Measurements from ENCODE around the gene CASZ1.

Gene CASZ1

DNA sequence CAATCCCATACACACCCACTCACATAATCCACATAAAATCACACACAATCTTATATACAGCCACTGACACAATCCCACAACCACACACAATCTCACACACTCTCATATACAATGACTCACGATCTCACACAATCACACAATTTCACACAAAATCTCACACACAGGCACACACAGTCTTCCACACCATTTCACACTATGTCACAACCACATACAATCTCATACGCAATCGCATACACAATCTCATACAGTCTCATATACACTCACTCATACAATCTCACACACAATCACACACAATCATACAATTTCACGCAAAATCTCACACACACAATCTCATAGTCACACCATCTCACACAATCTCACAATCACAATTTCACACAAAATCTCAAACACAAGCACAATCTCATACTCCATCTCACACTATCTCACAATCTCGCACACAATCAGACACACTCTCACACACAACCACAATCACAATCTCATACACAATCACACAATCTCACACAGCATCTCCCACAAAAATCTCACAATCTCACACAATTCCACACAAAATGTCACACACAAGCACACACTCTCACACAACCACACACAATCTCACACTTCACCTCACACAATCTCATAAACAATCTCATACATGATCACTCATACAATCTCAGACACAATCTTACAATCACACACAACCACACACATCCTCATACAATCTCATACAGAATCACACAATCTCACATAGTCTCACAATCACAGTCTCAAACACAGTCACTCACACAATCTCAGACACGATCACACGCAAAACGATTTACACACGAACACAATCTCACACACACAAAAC, 18.5 kb downstream of the CASZ1 start:
- no peak for DNase-seq (ENCODE audit: low read depth in 3 of 3, low spot score in 1 of 3)

GRCh38 chr1:10776190-10776905, 20.1 kb downstream of the CASZ1 start:
- DNase-seq (ENCODE audit: low read depth in 3 of 3, low spot score in 1 of 3), result no peak

- DNase-seq (ENCODE audit: low read depth in 3 of 3, low spot score in 1 of 3), result no peak
Measured at GRCh38 chr1:10775763-10776162, 20.7 kb downstream of the CASZ1 start.

GRCh38 chr1:10774615-10775310, 21.7 kb downstream of the CASZ1 start:
- DNase-seq (ENCODE audit: low read depth in 3 of 3, low spot score in 1 of 3), result no peak

DNA sequence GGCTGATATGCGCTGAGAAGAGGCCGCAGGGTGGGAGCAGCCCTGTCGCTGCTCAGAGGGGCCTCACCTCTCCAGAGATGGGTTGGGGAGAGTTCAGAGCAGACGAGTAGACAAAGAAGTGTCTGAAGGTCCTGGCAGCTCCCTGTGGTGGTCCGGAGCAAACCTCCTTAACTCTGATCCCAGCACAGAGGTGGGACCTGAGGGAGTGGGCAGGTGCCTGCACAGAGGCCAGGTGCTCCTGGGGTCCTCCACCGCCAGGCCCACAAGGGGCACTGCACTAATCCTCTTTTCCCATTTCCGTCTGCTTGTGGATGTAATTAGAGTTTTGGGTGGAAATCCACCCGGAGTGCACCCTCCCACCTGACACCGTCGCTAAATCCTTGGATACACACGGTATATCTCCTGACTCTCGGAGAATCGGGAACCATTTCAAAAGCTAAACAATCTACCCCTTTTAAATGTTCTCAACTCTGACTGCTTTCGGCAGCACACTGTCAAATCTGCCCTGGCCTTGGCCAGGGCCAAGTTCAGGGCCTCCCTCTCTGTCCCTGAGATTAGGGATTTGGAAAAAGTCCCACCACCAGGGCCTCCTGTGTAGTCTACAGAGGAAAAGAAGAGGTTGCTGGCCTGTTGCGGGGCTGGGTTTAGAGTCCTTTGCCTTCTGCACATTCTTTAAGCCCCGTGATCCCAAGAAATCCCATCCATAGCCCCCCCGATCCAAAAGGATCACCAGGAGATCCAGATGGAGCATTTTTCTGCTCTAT, 22.4 kb downstream of the CASZ1 start:
- DNase-seq (ENCODE audit: low read depth in 3 of 3, low spot score in 1 of 3), result no peak

DNA sequence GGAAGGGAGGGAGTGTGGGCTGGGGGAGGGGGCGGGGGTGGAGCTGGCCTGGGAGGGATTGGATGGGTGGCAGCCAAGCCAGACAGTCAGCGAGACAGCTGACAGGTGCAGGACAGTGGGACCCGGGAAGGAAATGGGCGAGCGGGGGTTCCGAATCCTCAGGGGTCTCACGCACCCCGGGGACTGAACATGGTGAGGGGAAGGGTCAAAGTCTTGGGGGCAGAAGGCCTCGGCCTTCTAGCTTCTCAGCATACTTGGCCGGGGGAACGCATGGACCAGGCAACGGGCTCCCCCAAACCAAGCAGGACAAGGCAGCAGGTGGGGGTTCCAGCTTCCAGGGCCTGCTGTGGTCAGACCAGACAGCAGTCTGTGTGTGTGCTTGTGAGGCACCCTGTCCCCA, 23.1 kb downstream of the CASZ1 start:
- no peak for DNase-seq (ENCODE audit: low read depth in 3 of 3, low spot score in 1 of 3)

DNA sequence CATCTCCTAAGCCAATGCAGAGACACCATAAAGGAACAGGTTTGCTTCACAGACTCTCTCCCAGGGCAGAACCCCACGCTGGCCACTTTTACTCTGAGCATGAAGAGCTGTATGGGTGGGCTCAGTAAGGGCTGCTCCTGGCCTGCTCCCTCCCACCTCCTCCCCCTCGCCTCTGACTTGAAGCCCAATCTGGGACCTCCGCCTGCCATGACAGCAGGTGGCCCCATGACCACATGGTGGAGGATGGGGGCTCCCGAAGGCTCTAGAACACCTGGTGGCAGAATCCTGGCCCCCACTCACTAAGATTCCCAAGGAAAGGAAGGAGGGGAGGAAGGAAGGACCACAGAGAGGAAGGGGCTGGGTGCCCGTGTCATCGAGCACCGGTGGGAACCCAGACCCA, 23.7 kb downstream of the CASZ1 start:
- DNase-seq (ENCODE audit: low read depth in 3 of 3, low spot score in 1 of 3), result no peak

DNA sequence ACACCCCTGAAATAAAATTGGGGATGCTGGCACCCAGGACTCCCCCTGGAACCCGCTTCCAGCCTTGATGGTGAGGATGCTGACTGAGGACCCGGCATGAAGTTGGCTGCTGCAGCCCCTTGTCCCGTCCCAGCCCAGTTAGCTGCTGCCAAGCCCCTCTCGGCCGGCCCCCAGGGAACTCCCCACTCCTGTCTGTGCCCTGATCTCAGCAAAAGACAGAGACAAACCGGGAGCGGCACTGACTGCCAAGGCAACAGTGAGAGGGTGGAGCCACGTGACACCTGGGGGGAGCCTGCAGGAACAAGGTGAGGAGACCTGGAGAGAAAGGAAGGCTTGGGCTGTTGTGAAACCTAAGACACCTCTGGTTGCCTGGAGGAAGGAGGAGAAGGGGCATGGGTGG, 24.7 kb downstream of the CASZ1 start:
- no peak for DNase-seq (ENCODE audit: low read depth in 3 of 3, low spot score in 1 of 3)

DNA sequence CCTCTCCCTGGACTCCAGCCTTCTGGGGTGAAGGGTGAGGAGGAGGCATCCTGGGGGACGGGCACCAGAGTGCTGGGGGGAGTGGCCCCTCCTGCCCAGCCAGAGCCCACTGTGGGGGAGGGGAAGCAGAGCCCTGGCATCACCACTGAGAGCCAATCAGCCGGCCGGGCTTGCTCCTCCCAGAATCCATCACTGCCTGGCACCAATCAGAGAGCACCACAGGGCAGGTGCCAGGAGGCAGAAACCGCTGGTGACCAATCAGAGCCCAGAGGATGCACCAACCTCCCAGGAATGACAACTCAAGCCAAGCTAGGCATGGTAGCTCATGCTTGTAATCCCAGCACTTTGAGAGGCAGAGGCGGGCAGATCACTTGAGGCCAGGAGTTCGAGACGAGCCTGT, 27.9 kb downstream of the CASZ1 start:
- no peak for DNase-seq (ENCODE audit: low read depth in 3 of 3, low spot score in 1 of 3)

DNA sequence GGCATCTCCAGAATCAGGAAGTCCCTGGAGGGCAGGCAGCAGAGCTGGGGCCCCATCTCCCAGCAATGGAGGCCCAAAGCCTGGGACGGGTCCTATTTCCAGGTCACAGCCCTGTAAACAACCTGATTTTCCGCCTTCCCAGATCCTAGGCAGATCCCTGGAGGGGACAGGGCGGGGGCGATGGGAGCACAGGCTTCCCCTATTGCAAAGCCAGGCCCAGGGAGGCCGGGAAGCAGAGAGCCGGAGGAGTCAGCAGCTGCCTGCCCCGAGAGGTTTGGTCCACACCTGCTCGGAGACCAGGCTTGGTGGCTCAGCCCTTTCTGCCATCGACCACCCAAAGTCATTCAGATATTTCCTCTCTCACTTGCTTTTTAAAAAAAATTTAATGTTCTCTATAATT, 29.2 kb downstream of the CASZ1 start:
- no peak for DNase-seq (ENCODE audit: low read depth in 3 of 3, low spot score in 1 of 3)

GRCh38 chr1:10765734-10766478, 30.5 kb downstream of the CASZ1 start:
- DNase-seq (ENCODE audit: low read depth in 3 of 3, low spot score in 1 of 3), result no peak

DNA sequence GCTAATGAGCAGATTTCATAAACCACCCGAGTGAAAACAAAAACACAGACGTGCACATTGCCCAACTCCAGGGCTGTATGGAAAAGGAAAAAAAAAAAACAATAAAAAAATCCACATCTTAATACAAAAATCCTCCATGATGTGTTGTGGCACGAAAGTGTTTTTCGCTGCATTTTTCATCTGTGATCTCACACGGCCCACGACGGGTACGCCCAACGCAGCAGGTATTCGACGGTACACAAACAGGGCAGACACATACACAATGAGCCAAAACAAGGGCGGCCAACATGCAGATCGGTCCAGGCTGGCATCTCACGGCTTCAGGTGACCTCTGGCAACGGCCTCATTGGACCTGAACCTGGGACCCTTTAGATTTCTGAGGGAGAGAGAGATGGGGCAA, 31.1 kb downstream of the CASZ1 start:
- no peak for DNase-seq (ENCODE audit: low read depth in 3 of 3, low spot score in 1 of 3)

- no peak for DNase-seq (ENCODE audit: low read depth in 3 of 3, low spot score in 1 of 3)
Measured at GRCh38 chr1:10764296-10764798, 32.1 kb downstream of the CASZ1 start.

DNA sequence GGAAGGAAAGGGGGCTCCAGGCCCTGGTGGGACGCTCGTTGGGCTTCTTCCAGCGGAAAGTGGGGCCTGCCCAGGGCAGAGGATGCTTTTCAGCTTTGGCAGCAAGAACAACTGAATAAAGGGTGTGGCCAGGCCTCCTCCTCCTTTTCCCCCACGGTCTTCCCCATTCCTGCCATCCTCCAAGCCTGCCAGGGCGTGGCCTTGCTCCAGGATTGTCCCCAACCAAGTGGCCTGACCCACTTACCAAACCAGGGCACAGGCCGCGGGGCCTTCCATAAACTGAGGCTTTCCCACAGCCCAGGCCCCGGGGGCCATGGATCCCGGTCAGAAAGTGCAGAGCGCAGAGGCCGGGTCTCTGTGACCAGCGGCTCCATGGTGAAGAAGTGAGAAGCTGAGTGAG, 33.6 kb downstream of the CASZ1 start:
- DNase-seq (ENCODE audit: low read depth in 3 of 3, low spot score in 1 of 3), result no peak

- DNase-seq (ENCODE audit: low read depth in 3 of 3, low spot score in 1 of 3), result no peak
Measured at GRCh38 chr1:10762153-10762523, 34.3 kb downstream of the CASZ1 start.

GRCh38 chr1:10761503-10762152, 34.8 kb downstream of the CASZ1 start:
- DNase-seq (ENCODE audit: low read depth in 3 of 3, low spot score in 1 of 3), result no peak

DNA sequence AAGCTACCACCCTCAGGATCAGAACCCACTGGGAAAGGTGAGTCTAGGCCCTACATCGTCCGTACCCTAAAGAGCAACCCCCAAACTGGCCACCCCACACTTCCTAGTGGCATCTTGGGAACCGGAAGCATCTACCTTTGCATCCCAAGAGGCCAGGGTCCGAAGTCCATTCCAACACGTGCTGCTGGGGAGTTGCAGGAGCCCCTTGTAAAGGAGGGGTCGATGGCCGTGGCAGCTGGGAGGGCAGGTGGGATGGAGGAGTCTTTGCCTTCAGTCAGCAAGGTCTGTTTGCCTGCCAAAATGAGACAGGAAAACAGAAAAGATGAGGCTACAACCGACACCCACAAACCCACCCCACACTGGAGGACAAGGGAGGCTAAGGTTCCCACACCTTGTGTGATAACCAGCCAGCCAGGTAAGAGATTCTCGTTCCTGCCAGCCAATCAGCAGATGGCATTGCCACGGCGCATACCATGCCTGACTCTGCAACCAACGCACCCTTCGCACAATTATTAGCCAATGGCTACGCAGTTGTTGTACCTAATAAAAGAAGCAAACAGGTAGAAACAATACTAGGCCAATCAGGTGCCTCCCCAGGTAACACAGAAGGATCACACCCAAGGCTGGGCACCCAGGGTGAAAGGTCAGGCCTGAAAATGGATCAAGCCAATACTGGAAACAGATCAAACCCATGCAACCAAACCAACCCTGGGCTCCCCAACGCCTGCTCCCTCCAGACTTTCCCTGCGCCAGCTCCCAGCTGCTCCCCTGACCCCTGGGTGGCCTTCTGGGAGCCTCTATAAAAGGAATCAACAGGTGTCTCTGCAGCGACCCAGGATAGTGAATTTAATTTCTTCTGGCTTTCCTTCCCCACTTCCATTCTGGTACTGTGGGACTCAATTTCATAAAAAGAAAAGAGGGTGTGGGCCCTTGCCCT, 35.6 kb downstream of the CASZ1 start:
- no peak for DNase-seq (ENCODE audit: low read depth in 3 of 3, low spot score in 1 of 3)

DNA sequence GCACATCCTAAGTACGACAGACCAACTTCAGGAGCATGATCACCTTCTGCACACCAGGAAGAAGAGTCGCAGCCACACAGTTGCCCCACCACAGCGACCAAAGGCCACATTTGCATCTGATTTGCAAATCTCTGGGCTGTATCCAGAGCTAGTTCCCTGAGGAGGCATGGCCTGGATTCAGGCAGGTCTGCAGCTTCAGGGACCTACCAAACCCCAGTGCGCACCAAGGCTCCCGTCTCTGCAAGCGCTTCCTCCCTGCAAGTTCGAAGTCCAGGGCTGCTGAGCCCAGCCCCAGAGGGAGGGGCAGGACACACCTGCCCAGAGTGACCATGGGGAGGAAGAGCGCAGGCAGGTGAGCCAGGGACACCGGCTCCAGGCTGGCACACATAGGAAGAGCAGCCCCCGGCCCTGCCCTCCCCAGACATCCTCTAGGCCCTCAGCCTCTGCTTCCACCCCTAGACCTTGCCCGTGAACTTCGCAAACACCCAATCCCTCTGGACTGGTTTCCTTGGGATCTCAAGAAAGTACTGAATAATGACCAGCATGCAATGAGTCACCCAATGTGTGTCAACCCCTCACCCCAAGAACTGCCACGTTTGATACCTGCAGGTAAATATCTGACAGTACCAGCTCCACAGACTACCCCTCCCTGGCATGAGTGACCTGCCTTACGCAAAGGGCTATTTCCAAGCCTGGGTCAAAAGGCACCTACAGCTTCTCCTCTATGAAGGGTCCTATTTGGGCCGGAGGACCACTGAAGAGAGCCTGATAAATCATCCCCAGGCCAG, 36.8 kb downstream of the CASZ1 start:
- DNase-seq (ENCODE audit: low read depth in 3 of 3, low spot score in 1 of 3), result no peak

Measured in stimulated activated CD4-positive, alpha-beta T cell treated with anti-CD3 and anti-CD28 coated beads, TNF-alpha, amount 100 ng/mL, for 1 hour (primary cell).